NCI-H1694 (cell line): Measurements from ENCODE around the gene ADGRG7.

Experiments used
- DNase-seq: peaks from one replicate; lab custom pipeline; 2025; lab: John Stamatoyannopoulos, UW

The ADGRG7 gene

DNA sequence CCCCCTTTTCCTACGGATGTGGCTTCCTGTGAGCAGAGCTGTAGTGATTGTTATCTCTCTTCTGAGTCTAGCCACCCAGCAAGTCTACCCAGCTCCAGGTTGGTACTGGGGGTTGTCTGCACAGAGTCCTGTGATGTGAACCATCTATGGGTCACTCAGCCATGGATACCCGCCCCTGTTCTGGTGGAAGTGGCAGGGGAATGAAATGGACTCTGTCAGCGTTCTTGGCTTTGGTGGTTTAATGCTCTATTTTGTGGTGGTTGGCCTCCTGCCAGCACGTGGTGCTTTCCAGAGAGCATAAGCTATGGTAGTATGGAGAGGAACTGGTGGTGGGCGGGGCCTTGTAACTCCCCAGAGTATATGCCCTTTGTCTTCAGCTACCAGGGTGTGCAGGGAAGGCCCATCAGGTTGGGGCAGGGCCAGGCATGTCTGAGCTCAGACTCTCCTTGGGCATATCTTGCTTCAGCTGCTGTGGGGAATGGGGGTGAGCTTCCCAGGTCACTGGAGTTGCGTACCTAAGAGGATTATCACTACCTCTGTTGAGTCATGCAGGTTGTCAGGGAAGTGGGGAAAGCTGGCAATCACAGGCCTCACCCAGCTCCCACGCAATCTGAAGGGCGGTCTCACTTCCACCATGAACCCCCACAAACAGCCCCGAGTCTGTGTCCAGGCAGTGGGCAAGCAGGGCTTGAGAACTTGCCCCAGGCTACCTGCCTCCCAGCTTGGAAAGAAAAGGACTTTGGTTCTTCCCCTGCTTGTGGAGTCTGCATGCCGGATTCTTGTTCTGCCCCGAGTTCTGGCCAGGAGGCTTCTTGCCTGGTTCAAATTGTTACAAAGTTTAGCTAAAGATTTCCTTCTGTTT, 9.0 kb upstream of the ADGRG7 start:
- no peak for DNase-seq

DNA sequence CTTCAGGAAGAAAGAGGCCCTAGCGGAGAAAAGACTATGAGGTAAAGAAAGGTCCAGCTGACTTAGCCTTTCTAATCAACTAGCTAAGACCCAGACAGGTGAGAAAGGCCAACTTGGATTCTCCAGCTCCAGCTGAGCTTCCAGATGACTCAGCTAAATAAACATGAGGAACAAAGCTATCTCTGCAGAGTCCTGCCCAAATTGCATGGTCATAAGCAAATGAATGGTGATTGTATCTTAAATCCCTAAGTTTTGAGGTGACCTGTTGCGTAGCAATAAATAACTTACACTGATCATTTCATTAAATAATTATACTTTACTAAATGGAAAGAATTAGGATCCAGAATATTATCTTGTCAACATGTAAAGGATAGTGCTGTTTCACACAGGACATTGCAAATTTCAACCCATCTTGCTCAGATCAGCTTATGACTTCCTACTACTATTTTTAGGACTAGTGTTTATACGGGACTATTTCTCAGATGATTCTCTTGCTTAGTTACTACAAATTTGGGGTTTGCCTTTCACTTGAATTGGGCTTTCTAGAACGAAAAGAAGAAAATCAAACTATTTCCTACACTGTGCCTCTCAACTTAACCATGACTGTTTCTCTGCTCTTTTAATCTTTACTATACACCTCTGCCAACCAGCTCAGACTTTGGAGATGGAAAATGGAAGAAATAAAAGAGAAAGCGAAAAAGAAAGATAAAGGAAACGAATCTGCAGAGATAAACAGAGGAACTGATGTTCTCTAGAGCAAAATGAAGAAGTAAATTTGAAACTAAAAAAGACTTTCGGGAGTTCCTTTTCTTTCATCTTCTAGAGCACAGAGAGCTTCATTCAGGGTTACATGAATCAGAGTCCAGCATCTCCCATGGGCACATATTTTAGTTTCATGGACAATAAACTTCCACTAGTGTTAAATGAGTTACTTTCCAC, 6.6 kb upstream of the ADGRG7 start:
- no peak for DNase-seq

GRCh38 chr3:100603469-100603868, 5.9 kb upstream of the ADGRG7 start:
- DNase-seq: no peak

GRCh38 chr3:100605358-100605757, 4.0 kb upstream of the ADGRG7 start:
- DNase-seq: no peak

GRCh38 chr3:100606894-100607512, 2.4 kb upstream of the ADGRG7 start:
- no peak for DNase-seq

GRCh38 chr3:100609963-100610362, 562 bp downstream of the ADGRG7 start:
- no peak for DNase-seq

- no peak for DNase-seq
Measured at GRCh38 chr3:100611221-100611620, 1.8 kb downstream of the ADGRG7 start.

- DNase-seq: no peak
Measured at GRCh38 chr3:100613721-100614390, 4.5 kb downstream of the ADGRG7 start.

- DNase-seq: no peak
Measured at GRCh38 chr3:100614941-100615340, 5.5 kb downstream of the ADGRG7 start.

GRCh38 chr3:100615684-100616083, 6.3 kb downstream of the ADGRG7 start:
- DNase-seq: no peak

DNA sequence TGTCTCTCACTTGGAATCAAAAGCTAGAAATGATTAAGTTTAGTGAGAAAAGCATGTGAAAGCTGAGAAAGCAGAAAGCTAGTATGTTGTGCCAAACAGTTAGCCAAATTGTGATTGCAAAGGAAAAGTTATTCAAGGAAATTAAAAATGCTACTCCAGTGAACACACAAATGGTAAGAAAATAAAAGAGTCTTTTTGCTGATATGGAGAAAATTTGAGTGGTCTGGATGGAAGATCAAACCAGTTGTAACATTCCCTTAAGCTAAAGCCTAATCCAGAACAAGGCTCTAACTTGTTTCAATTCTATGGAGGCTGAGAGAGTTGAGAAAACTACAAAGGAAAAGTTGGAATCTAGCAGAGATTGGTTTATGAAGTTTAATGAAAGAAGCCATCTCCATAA, 11.8 kb downstream of the ADGRG7 start:
- DNase-seq: no peak

DNA sequence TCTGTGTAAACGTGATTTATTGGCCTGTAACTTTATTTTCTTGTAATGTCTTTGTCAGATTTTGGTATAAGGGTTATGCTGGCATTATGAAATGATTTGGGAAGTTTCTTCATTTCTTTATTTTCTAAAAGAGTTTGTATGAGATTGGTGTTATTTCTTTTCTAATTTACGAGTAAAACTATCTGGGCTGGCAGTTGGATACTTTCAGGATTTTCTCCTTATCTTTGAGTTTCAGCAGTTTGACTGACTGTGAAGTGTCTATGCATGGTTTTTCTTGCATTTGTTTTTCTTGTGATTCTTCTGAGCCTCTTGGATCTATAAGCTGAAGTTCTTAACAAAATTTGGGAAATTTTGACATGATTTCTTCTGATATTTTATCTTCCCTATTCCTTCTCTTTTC, 18.1 kb downstream of the ADGRG7 start:
- no peak for DNase-seq

- no peak for DNase-seq
Measured at GRCh38 chr3:100629421-100630127, 20.2 kb downstream of the ADGRG7 start.

- DNase-seq: no peak
Measured at GRCh38 chr3:100630664-100631063, 21.3 kb downstream of the ADGRG7 start.

DNA sequence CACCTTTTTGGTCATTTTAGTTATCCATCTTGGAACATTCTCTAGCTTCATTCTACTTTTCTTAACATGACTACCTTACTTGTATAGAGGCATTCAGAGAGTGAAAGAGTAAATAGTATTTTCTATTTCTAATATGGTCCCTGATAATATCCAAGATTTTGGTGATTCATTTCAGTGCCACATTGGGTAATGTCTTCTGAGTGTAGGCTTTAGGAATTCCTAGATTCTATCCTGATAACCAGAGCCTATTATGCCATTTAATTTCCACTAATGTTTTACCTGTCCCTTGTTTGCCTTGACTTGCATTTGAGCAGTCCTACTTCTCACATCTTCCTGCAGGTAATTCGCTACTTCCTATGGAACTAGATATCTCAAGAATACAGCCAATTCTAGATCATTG, 21.8 kb downstream of the ADGRG7 start:
- DNase-seq: no peak

- no peak for DNase-seq
Measured at GRCh38 chr3:100634493-100635272, 25.3 kb downstream of the ADGRG7 start.

DNA sequence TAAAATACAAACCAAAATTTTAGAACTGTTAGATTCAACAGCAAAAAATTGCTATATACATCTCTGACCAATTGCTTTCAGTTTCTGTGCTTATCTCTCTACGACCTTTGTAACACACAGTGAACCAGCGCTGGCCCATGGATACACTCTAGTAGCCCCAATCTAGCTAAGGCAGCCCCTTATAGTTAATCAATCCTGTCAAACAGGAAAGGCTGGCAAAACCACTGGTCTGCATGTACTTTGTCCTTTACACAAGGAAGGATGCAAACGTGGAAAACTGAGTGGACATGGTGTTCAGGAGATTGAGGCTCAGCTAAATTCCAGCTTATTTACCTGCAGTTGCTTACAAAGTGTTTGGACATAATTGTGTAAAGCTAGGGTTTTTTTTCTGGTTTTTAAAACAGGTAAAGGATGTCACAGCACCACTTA, 25.9 kb downstream of the ADGRG7 start:
- no peak for DNase-seq

DNA sequence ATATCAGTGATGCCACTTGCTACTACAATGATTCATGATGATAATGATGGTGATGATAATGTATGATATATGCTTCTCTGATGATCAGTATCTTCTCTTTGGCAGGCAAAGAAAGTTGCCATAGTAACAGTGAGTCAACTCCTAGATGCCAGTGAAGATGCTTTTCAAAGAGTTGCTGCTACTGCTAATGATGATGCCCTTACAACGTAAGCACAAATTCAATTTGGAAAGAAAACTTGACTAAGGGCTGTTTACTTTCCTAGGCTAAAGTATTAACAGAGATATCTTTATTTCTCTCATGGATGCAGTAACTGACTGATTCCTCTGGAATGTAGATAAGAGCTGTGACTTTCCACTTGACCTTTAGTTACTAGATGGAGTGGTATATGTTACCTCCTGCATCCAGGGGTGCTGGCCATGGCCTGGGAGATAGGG, 27.8 kb downstream of the ADGRG7 start:
- no peak for DNase-seq

DNA sequence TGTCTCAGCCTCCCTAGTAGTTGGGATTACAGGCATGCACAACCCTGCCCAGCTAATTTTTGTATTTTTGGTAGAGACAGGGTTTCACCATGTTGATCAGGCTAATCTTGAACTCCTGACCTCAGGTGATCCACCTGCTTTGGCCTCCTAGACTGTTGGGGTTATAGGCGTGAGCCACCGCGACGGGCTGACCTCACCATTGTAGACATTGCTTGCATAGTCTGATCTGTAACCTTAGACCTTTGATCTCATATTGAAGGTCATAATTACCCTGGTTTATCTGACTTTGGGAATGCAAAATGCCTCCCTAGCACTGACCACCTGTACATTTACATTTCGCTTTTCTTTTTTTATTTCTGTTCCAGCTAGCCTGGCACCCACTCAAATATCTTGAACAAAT, 31.2 kb downstream of the ADGRG7 start:
- no peak for DNase-seq

GRCh38 chr3:100641471-100642032, 32.2 kb downstream of the ADGRG7 start:
- no peak for DNase-seq
